Subcutaneous adipose tissue (tissue), 4 donors: ENCODE data around the gene FANK1. TPM values are rescaled to one million over a fixed set of nuclear protein-coding genes. Genes with fewer than 3 reads are reported as not detected.
"Not testable (repeated sequence)": the region's sequence is repeated elsewhere in the genome, so short reads cannot be mapped to it uniquely, and the experiment has no call there.

Source experiments
- total RNA-seq, 4 donors: library from RNA; depleted of rRNA; stranded (reverse); fragments of >200 nt; gene quantifications; one replicate each; pipeline ENCODE4 v1.1.0, GENCODE V29; 2016
- TF ChIP-seq, protein P1 (sequence below): fragments of 450-650 bp; IDR thresholded peaks from one replicate; pipeline ENCODE4 v1.5.1; 2016; ENCODE audit warnings: low read depth, mild to moderate bottlenecking, control low read depth, antibody characterized with exemption, moderate library complexity

The FANK1 gene, protein sequence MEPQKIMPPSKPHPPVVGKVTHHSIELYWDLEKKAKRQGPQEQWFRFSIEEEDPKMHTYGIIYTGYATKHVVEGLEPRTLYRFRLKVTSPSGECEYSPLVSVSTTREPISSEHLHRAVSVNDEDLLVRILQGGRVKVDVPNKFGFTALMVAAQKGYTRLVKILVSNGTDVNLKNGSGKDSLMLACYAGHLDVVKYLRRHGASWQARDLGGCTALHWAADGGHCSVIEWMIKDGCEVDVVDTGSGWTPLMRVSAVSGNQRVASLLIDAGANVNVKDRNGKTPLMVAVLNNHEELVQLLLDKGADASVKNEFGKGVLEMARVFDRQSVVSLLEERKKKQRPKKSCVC
- total RNA-seq, result 1 to 10 TPM in 3 of 4 donors, under 1 TPM in 1; 0.44 to 4.6 (median 2.2) TPM

DNA sequence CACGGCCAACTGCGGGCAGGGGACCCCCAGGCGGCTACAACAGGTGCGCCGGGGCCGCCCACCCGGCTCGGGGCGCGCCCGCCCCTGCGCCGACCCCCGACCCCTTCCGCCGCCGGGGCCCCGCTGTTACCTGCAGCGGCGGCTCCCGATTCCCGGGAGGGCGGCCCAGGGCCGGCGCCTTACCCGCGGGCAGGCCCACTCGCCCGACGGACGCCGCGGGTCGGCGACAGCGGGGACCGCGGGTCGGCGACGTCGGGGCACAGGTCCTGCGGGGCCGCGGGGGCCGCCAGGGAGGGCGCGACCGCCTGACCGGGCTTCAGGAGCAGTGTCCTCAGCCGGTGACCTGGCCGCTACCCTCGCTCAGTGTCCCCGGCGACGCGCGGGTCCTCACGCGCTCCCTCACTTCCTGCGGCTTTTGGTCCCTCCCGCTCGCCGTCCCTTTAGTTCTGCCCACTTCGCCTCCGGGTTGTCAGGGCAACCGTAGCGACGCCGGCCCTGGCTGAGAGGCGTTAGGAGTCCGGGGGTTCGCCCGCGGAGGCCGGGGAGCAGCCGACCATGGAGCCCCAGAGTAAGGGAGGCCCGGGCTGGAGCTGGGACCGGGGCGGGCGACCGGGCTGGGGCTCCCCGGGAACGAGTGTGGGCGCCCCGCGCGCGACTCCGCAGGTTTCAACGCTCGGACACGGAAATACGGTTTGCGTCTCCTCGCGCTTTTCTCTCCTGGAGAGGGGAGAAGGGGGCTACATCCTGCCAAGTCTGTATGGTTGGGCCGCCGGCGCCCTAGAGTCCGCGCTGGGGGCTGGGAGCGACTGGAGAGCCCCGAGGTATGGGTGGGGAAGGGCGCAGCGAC is at the start of gene FANK1:
TSS of gene FANK1 (plus strand) at position 477 of the 847 bp plus-strand sequence. CDS start at position 556, 79 bp downstream.
- TF ChIP-seq, protein P1, sequence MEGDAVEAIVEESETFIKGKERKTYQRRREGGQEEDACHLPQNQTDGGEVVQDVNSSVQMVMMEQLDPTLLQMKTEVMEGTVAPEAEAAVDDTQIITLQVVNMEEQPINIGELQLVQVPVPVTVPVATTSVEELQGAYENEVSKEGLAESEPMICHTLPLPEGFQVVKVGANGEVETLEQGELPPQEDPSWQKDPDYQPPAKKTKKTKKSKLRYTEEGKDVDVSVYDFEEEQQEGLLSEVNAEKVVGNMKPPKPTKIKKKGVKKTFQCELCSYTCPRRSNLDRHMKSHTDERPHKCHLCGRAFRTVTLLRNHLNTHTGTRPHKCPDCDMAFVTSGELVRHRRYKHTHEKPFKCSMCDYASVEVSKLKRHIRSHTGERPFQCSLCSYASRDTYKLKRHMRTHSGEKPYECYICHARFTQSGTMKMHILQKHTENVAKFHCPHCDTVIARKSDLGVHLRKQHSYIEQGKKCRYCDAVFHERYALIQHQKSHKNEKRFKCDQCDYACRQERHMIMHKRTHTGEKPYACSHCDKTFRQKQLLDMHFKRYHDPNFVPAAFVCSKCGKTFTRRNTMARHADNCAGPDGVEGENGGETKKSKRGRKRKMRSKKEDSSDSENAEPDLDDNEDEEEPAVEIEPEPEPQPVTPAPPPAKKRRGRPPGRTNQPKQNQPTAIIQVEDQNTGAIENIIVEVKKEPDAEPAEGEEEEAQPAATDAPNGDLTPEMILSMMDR, result not testable (repeated sequence)

DNA sequence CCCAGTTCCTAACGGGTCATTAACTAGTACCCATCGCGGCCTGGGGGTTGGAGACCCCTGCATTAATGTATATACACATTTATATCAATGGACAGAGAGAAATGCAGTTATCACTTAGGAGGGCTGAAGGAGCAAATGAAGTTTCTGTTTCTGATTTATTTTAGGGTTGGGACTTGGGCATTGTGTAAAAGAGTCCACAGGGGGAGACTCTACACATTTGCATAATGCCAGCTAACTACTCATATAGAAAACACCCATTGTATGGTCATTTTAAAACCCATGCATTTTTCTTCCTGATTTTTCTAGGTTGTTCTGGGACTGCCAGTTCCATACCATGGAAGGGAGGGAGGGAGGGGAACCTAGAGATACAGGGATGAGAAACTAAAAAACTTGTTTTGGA is 49.5 kb upstream of the FANK1 start:
- TF ChIP-seq, protein P1, result no peak

DNA sequence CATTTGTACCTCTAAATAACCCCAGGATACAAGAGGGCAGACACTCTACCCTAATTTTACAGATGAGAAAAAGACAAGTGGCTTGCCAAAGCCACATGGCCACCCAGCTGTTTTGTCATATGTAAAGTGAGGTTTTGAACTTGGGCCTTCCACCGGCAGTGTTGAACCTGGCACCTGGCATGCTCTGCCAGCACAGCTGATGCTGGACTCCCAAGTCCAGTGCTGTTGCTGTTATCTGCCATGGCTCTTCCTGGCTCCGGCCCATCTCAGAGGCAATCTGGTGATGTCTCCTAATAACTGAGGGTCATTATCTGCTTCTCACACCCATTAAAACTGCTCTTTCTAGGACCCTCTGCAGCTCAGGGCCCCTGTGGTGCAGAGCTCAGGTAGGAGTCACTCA is 48.0 kb upstream of the FANK1 start:
- TF ChIP-seq, protein P1, result no peak

DNA sequence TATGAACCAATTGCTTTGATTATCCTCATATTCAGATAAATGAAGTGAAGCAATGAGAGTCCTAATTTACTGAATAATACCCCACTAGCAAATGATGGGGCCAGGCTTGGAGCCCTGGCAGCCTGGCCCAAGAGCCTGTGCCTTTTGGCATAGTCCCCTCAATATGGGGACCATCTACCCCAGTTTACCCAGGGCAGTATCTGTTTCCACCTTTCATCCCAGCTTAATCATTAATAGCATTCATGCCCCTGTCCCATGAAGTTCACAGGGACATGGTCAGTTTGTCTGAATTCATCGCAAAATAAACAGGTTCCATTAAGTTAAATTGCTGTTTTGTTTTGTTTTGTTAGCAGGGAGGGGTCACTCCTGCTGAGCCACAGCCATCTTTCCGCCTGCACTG is 47.5 kb upstream of the FANK1 start:
- TF ChIP-seq, protein P1, result no peak

DNA sequence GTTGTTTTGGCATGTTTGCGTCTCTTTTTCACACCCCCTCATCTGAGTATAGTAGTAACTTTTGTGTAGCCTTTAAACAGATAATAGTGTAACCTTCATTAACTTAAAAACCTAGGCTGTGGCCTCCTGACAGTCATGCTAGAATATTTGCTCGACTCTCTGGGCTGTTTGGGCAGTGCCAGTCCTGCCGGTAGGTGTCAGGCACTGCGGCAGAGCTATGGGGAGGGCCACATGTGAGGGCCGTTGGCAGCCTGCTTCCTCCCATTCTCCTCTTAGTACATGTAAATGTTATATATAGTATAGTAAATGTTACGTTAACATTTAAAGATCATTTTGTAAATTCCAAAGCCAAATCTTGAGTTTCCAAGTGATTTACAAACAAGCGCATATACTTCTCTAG is 46.9 kb upstream of the FANK1 start:
- TF ChIP-seq, protein P1, result no peak

DNA sequence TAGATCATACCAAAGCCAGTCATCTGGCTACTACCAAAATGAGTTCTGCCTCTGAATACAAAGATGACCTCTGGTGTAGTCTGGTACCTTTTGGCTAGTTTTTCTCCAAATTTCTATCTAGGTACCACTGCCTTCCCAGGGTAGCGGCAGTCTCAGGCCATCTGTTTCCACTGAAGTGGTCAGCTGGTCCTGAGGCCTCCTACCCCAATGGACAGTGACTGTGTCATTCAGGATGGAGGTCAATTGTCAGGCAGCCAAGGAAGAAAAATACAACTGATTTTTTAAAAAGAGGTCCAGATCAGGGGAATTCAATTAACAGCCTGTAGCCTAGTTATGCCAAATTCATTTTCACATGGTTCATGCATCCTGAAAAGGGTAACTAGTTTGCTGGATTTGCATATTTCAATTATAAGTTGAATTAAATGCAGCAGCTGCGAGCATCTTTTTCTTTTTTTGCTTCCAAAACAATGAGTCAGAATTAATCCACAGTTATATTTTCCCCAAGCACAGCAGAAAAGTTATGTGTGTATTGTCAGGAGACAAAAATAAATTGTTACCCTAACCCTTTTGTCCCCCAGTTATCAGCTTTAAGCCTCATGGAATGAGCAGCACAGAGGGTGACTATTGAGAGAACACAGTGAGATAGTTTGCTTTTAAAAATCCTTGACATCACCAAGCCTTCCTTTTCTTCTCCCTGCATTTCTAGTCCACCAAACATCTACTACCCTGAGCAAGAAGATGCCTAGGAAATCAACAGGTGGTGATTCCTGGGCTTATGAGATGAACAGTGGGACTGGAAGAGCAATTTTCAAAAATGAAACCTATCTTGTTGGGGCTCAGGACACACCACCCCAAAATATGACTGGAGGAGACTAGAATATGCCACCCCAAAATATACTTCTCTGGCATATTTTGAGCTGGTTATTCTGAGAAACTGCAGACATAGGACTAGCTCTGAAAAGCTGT is 45.3 kb upstream of the FANK1 start:
- TF ChIP-seq, protein P1, result no peak
